Common myeloid progenitor, CD34-positive (primary cell): Measurements from ENCODE around the gene KCNH3.
A peak's percentile ranks its signal among the peaks of the same experiment; 100 is the strongest.

Source experiments
- CTCF ChIA-PET: fragments of 350-600 bp; sonication (Branson Sonifier 250); formaldehyde crosslinking; loops from one replicate; lab custom pipeline; 2021; ENCODE audit warnings: antibody characterized with exemption; lab: Charles Lee
- POLR2A ChIA-PET: fragments of 350-600 bp; sonication (Branson Sonifier 250); formaldehyde crosslinking; loops from one replicate; lab custom pipeline; 2021; ENCODE audit warnings: antibody characterized with exemption; lab: Charles Lee
- DNase-seq, 3 donors: peaks; one replicate each; pipeline versions ENCODE4 v3.0.0 to v3.0.0-alpha.2; 2013
- H3K27ac ChIP-seq, 2 experiments: 1 replicate in 1 of 2; 2 replicates in 1 of 2; pipeline ENCODE4 v1.7.0; 2013; ENCODE audit warnings: inconsistent platforms in 2 of 2, low read length in 2 of 2, mild to moderate bottlenecking in 2 of 2, low read depth in 1 of 2, moderate library complexity in 1 of 2; ENCODE audit not compliant: severe bottlenecking in 2 of 2, insufficient read depth in 1 of 2, poor library complexity in 1 of 2
- H3K27me3 ChIP-seq, 5 experiments: replicated peaks in 2 of 5; 1 replicate in 3 of 5; 2 replicates in 2 of 5; pipeline versions ENCODE4 v1.6.1 to v1.7.0; 2013; ENCODE audit warnings: low read length in 4 of 5, mild to moderate bottlenecking in 2 of 5, moderate library complexity in 2 of 5, inconsistent platforms in 1 of 5; ENCODE audit not compliant: insufficient read depth in 5 of 5, control insufficient read depth in 4 of 5
- H3K36me3 ChIP-seq, 4 experiments: 1 replicate in 2 of 4; 2 replicates in 2 of 4; pipeline versions ENCODE4 v1.6.1 to v1.7.0; 2013; ENCODE audit warnings: low read length in 3 of 4, control low read depth in 1 of 4, mild to moderate bottlenecking in 1 of 4; ENCODE audit not compliant: control insufficient read depth in 4 of 4, insufficient read depth in 4 of 4
- H3K4me1 ChIP-seq, 4 experiments: 1 replicate in 3 of 4; 2 replicates in 1 of 4; pipeline versions ENCODE4 v1.6.1 to v1.7.1; 2013; ENCODE audit warnings: low read length in 3 of 4, mild to moderate bottlenecking in 3 of 4, control low read depth in 1 of 4, inconsistent platforms in 1 of 4, moderate library complexity in 1 of 4; ENCODE audit not compliant: control insufficient read depth in 4 of 4, insufficient read depth in 4 of 4; ENCODE audit errors: control extremely low read depth in 1 of 4
- H3K4me3 ChIP-seq, 7 experiments: 1 replicate in 4 of 7; 2 replicates in 3 of 7; pipeline versions ENCODE4 v1.5.1 to v1.7.0; 2013; ENCODE audit warnings: mild to moderate bottlenecking in 7 of 7, low read length in 6 of 7, moderate library complexity in 6 of 7, inconsistent platforms in 2 of 7, low read depth in 2 of 7, control low read depth in 1 of 7; ENCODE audit not compliant: insufficient read depth in 4 of 7, control insufficient read depth in 1 of 7; ENCODE audit errors: extremely low read depth in 1 of 7
- H3K9me3 ChIP-seq, 5 experiments: 1 replicate in 4 of 5; 2 replicates in 1 of 5; pipeline versions ENCODE4 v1.6.1 to v1.7.1; 2013; ENCODE audit warnings: low read length in 4 of 5, mild to moderate bottlenecking in 2 of 5, inconsistent platforms in 1 of 5, low read depth in 1 of 5, moderate library complexity in 1 of 5; ENCODE audit not compliant: control insufficient read depth in 4 of 5, insufficient read depth in 2 of 5; ENCODE audit errors: control extremely low read depth in 1 of 5
- WGBS: methylation state at CpG from one replicate; pipeline ENCODE4 v1.1.5; 2013; ENCODE audit not compliant: insufficient coverage; 5-methylcytosine and 5-hydroxymethylcytosine counted together

KCNH3 gene

DNA sequence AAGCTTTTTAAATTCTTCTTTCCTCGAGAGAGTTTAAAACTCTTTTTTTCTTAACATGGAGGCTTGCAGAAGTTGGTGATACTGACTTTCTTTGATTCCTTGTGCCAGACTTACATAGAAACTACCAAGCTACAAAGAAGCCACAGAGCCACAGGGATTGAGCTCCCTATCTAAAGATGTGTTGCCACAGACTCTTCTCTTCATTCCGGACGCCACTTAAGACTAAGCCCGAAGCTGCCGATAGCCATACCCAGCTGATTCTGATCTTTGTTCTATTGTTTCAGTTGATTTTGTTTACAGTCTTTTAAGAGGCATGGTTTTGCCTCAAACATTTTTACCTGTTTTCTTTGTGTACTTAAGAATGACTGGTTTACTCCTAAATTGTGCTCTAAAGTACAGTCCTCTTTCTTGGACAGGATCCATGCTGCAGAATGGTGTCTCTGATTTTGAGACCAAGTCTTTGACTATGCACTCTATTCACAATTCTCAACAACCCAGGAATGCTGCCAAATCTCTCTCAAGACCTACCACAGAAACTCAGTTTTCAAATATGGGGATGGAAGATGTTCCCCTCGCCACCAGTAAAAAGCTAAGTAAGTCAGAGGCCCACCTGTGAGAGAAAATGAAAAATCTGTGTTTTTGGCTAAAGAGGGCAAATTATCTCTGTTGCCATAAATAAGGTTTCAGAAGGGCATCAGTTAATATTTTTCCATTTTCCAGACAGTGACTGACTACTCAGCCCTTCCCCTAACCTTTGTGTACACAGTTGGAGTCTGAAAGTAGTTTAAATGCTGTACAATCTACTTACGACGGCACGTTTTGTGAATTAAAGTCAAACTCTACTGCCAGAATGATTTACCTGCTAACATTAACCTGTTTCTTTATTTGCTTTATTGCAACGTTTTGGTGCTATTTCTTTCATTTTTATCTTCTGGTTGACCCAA is 42.1 kb upstream of the KCNH3 start:
- ChIA-PET POLR2A (interaction anchor here (0.6 to 0.7 kb wide), 2 partner anchors 9 to 20 kb away, joined by 3 to 8 read pairs; no protein-coding TSS in a partner anchor), CTCF (interaction anchor here (0.8 to 1.5 kb wide), 5 partner anchors 11 to 138 kb away, joined by 3 to 4 read pairs (median 3); no protein-coding TSS in a partner anchor)
- no peak overlapping the region for H3K4me3 ChIP-seq

DNA sequence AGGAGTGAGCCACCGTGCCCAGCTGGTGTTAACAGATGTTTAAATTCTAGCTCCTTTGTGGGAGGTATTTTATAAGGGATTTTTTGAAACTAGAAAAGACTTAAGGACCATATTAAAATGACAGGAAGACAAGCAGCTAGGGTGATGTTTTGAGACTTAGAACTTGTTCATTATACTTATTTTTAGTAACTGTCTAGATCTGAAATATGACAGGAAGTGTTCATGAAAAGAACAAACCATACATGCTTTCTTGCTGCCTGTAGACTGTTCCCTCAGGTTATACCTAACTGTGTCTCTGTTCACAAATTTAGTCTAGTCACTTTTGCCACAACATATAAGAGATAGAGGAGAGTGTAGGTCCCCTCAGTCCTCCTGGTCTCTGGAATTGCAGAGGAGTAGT is 36.9 kb upstream of the KCNH3 start:
- Histone ChIP-seq H3K4me1 (peaks cover 0 to 2% (median 0%) of the 10 kb centered on the region in 4 experiments), H3K9me3 (no peaks in the 10 kb centered on the region), H3K36me3 (peaks cover 0 to 17% (median 3%) of the 10 kb centered on the region in 4 experiments), H3K27ac (peak overlapping the region in 1 of 2 experiments; percentile 2), H3K27me3 (no peaks in the 10 kb centered on the region), H3K4me3 (no peak overlapping the region)
- no peak for DNase-seq
- 100% methylated on average over 1 of the region's 1 CpG for WGBS
- ChIA-PET CTCF (interaction anchor here (0.8 to 1.5 kb wide), 4 partner anchors 11 to 145 kb away, joined by 3 to 5 read pairs (median 4); no protein-coding TSS in a partner anchor), POLR2A (no interaction called here)

More for the DNA sequence above, 42.1 kb upstream of the KCNH3 start:
- Histone ChIP-seq H3K27ac (no peak overlapping the region), H3K27me3 (no peaks in the 10 kb centered on the region), H3K9me3 (no peaks in the 10 kb centered on the region), H3K36me3 (peaks cover 0 to 25% (median 11%) of the 10 kb centered on the region in 4 experiments), H3K4me1 (peaks cover 0 to 2% (median 0%) of the 10 kb centered on the region in 4 experiments)
- 100% methylated on average over 8 of the region's 10 CpGs for WGBS
- DNase-seq = no peak

DNA sequence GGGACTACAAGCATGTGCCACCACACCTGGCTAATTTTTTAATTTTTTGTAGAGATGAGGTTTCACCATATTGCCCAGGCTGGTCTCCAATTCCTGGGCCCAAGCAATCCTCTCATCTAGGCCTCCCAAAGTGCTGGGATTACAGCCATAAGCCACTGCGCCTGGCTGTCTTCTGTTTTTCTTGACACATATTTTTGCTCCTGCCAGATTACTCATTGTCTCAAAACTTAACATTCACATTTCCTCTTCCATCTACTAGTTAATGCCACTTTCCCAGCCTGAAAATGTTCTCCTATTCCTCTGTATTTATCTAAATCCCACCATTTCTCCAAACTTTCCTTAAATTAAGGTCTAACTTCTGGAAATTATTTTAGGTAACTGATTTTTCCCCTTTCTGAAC is 36.2 kb upstream of the KCNH3 start:
- no peak overlapping the region for H3K4me3 ChIP-seq
- peaks cover 0 to 17% (median 2%) of the 10 kb centered on the region in 4 experiments for H3K36me3 ChIP-seq
- no peaks in the 10 kb centered on the region for H3K9me3 ChIP-seq
- POLR2A ChIA-PET = no interaction called here
- no peak overlapping the region for H3K27ac ChIP-seq
- 100% methylated on average over 1 of the region's 1 CpG for WGBS
- no peak for DNase-seq
- peaks cover 0 to 2% (median 0%) of the 10 kb centered on the region in 4 experiments for H3K4me1 ChIP-seq
- no peaks in the 10 kb centered on the region for H3K27me3 ChIP-seq
- CTCF ChIA-PET = interaction anchor here (3.9 to 5.1 kb wide), 2 partner anchors 11 to 144 kb away, joined by 17 to 26 read pairs; no protein-coding TSS in a partner anchor

DNA sequence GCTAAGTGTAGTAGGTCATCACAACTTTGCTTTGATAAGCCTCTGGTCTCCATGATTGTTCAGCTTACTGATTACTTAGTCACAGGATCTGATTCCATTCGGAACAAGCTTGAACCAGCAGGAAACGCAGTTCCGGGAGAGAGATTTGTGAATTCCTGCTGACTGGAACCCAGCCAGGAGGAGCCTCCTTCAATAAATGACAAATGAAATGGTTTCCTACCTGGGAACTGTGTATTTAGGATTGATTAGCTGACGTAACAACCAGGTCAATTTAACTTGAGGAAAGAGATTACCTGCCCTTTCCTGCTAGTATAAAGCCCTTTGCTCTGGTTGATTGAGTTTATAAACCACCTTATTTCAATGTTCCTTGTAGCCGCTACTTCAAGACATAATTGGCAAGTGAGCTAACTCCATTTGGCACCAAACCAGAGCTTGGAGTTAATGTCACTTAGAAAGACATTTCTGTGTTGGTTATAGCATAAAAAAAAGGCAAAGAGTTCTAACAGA is 35.1 kb upstream of the KCNH3 start:
- DNase-seq = no peak
- Histone ChIP-seq H3K9me3 (no peaks in the 10 kb centered on the region), H3K4me3 (no peak overlapping the region), H3K4me1 (peaks cover 0 to 2% (median 0%) of the 10 kb centered on the region in 4 experiments), H3K27ac (no peak overlapping the region), H3K36me3 (peaks cover 0 to 17% (median 2%) of the 10 kb centered on the region in 4 experiments), H3K27me3 (no peaks in the 10 kb centered on the region)
- POLR2A ChIA-PET = interaction anchor here (0.8 kb wide), 1 partner anchor 230 kb away, joined by 3 read pairs; no protein-coding TSS in a partner anchor
- CTCF ChIA-PET = interaction anchor here (1.0 to 5.1 kb wide), 7 partner anchors 10 to 162 kb away, joined by 3 to 26 read pairs (median 3); no protein-coding TSS in a partner anchor
- whole genome bisulfite sequencing = 100% methylated on average over 2 of the region's 5 CpGs

DNA sequence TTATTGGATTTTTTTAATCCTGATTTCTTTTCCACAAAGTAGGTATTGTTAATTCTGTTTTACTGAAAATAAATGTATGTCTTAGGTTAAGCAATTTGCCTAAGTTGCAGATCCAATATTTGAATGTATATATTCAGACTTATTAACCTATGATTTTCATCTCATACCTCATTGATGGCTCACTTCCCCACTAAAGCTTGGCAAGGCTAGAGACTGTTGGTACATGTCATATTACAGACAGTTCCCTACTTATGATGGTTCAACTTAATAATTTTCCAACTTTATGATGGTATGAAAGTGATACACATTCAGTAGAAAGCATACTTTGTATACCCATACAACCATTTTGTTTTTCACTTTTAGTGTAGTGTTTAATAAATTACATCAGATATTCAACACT is 33.2 kb upstream of the KCNH3 start:
- Histone ChIP-seq H3K27ac (no peak overlapping the region), H3K4me3 (no peak overlapping the region), H3K27me3 (no peaks in the 10 kb centered on the region), H3K36me3 (peaks cover 0 to 10% (median 2%) of the 10 kb centered on the region in 4 experiments), H3K4me1 (peaks cover 0 to 2% (median 0%) of the 10 kb centered on the region in 4 experiments), H3K9me3 (no peaks in the 10 kb centered on the region)
- CTCF ChIA-PET = interaction anchor here (0.9 to 5.1 kb wide), 4 partner anchors 8 to 168 kb away, joined by 3 to 26 read pairs (median 10); no protein-coding TSS in a partner anchor
- POLR2A ChIA-PET = interaction anchor here (0.5 kb wide), 1 partner anchor 8 kb away, joined by 3 read pairs; no protein-coding TSS in a partner anchor
- no peak for DNase-seq

DNA sequence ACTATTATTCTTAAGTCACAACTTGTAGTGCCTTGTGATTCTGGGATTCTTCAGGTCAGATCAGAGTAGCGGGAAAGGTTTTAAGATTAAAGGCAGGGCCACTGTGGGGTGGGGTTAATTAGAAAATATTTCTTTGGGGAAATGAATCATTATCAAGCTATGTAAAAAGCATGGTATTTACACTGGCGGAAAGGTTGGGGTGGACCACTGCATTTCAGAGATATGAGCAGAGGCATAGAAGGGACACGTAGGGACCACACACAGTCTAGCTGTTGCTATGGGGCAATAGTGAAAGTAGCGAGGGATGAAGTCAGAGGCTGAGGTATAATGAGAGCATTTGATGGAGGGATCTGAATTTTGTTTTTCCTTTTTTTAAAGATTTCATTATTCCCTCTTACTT is 31.7 kb upstream of the KCNH3 start:
- Histone ChIP-seq H3K27ac (no peak overlapping the region), H3K9me3 (no peaks in the 10 kb centered on the region), H3K36me3 (peaks cover 0 to 10% (median 0%) of the 10 kb centered on the region in 4 experiments), H3K27me3 (no peaks in the 10 kb centered on the region), H3K4me3 (no peak overlapping the region), H3K4me1 (no peaks in the 10 kb centered on the region)
- CTCF ChIA-PET = interaction anchor here (1.0 to 5.1 kb wide), 2 partner anchors 11 to 149 kb away, joined by 3 to 26 read pairs; no protein-coding TSS in a partner anchor
- no peak for DNase-seq
- POLR2A ChIA-PET = interaction anchor here (0.6 kb wide), 1 partner anchor 92 kb away, joined by 5 read pairs; no protein-coding TSS in a partner anchor
- WGBS = 100% methylated on average over 2 of the region's 4 CpGs
